ENCODE data around the gene ETS1.

The ETS1 gene

DNA sequence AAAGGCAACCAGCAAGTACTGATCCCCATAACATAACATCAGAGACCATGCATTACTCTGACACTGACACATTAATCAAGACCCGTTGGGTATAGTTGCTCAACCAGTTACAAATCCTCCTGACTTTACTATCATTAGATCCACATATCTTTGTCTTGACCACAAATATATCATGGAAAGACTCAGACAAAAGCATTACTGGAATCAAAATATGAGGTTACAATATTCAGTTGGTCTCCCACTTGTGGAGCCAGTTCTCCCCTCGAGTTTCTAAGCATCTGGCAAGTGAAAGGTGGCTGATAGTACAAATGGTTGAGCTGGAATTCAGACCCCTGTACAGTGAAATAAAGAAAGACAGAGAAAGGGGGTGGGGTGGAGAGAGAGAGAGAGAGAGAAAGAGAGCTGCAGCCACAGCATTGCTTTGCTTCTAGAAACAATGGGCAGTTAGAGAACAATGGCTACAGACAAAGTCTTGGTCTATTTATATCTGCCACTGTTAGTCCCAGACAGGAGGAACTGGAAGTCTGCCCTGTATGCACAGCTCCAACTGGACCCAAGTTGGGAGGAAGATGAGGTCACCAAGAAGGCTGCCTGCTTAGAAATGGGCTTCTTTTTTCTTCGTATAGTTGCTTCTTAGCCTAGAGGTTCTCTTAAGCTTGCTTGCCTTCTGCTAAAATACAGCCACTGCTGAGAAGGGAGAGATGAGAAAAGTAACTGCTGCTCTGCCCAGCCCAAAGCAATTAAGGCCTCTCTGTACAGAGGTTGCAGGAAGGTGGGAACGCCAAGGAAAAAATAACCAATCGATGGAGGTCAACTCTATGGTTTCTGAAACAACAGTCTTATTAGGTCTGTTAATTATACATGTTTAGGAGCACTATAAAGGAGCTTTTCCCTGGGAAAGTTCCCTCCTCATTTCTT, 85.5 kb downstream of the ETS1 start:
- Histone ChIP-seq H2AFZ (ENCODE audit: low read length) (no peak overlapping the region), H3K4me1 (ENCODE audit: insufficient read depth, low read length, severe bottlenecking) (peaks cover 100% of the 10 kb centered on the region), H3K27me3 (ENCODE audit: insufficient read depth, low read length) (no peaks in the 10 kb centered on the region), H3K9me2 (ENCODE audit: low read depth, low read length) (no peaks in the 10 kb centered on the region), H3K27ac (ENCODE audit: low read depth, low read length, poor library complexity, severe bottlenecking) (peak overlapping the region; percentile 64), H3K4me3 (ENCODE audit: low read depth, low read length, poor library complexity, severe bottlenecking) (peak overlapping the region; percentile 12), H3K36me3 (ENCODE audit: insufficient read depth, low read length) (peaks cover 85% of the 10 kb centered on the region; the same call in 1 of the 2 replicates), H3F3A (ENCODE audit: insufficient read depth, low read length) (no peaks in the 10 kb centered on the region), H3K9ac (ENCODE audit: low read length) (no peak overlapping the region; the same call in 1 of the 2 replicates), H3K4me2 (ENCODE audit: low read length) (peak overlapping the region; percentile 58), H4K20me1 (ENCODE audit: insufficient read depth, low read length) (no peaks in the 10 kb centered on the region), H3K79me2 (ENCODE audit: insufficient read depth, low read length) (peaks cover 100% of the 10 kb centered on the region), H3K9me3 (ENCODE audit: low read length) (no peaks in the 10 kb centered on the region)
- TF ChIP-seq EZH2 (IDR thresholded peaks at IDR 0.05; ENCODE audit: borderline replicate concordance, low read length) = no peak
- TF ChIP-seq, protein P1, sequence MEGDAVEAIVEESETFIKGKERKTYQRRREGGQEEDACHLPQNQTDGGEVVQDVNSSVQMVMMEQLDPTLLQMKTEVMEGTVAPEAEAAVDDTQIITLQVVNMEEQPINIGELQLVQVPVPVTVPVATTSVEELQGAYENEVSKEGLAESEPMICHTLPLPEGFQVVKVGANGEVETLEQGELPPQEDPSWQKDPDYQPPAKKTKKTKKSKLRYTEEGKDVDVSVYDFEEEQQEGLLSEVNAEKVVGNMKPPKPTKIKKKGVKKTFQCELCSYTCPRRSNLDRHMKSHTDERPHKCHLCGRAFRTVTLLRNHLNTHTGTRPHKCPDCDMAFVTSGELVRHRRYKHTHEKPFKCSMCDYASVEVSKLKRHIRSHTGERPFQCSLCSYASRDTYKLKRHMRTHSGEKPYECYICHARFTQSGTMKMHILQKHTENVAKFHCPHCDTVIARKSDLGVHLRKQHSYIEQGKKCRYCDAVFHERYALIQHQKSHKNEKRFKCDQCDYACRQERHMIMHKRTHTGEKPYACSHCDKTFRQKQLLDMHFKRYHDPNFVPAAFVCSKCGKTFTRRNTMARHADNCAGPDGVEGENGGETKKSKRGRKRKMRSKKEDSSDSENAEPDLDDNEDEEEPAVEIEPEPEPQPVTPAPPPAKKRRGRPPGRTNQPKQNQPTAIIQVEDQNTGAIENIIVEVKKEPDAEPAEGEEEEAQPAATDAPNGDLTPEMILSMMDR (IDR thresholded peaks at IDR 0.05; ENCODE audit: low read length) = no peak

DNA sequence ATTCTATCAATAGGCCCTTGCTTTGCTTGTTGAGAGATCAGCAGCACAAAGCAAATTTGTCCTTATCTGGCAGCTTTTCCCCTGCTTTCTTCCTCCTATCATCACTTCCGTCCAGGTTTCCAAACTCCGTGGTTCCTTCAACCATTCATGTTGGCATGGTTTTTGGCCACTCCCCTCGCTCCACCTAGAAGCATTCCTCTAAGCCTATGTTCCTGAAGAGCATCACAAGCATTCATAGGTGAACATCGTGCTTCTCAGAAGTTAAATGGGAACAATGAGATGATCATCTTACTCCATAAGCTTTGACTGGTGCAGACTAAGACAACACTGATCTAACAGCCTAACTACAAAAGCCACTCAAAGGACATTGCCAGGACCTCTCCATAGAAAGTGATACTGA, 86.3 kb downstream of the ETS1 start:
- Histone ChIP-seq H3K27me3 (ENCODE audit: insufficient read depth, low read length) (no peaks in the 10 kb centered on the region), H4K20me1 (ENCODE audit: insufficient read depth, low read length) (no peaks in the 10 kb centered on the region), H3F3A (ENCODE audit: insufficient read depth, low read length) (no peaks in the 10 kb centered on the region), H3K9me3 (ENCODE audit: low read length) (no peaks in the 10 kb centered on the region), H3K9ac (ENCODE audit: low read length) (no peak overlapping the region; the same call in 1 of the 2 replicates), H2AFZ (ENCODE audit: low read length) (no peak overlapping the region), H3K4me1 (ENCODE audit: insufficient read depth, low read length, severe bottlenecking) (peaks cover 100% of the 10 kb centered on the region), H3K27ac (ENCODE audit: low read depth, low read length, poor library complexity, severe bottlenecking) (peak overlapping the region; percentile 40), H3K9me2 (ENCODE audit: low read depth, low read length) (no peaks in the 10 kb centered on the region), H3K4me3 (ENCODE audit: low read depth, low read length, poor library complexity, severe bottlenecking) (peak overlapping the region; percentile 34), H3K36me3 (ENCODE audit: insufficient read depth, low read length) (peaks cover 77% of the 10 kb centered on the region; the same call in 1 of the 2 replicates), H3K4me2 (ENCODE audit: low read length) (peak overlapping the region; percentile 58), H3K79me2 (ENCODE audit: insufficient read depth, low read length) (peaks cover 100% of the 10 kb centered on the region)
- TF ChIP-seq, protein P1 (IDR thresholded peaks at IDR 0.05; ENCODE audit: low read length) = no peak

DNA sequence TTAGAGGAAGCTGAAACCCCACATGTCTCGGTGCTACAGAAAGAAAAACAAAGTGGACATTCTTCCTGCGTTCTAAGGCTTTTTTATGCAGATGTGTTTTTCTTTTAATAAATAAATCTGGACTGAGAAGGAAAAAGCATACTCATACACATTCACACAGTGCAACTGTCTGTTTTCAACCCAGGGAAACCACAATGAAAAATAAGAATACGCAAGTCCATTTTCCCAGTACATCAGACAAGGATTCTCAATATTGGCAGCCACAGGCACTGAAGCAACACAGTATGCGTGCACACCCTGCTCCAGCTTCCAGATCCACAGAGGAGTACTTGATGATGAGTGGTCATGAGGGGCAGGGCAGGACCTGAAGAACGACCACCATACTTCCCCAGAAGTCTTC, 86.9 kb downstream of the ETS1 start:
- H3K27ac ChIP-seq (ENCODE audit: low read depth, low read length, poor library complexity, severe bottlenecking) = peak overlapping the region; percentile 40

More for the DNA sequence above, 86.9 kb downstream of the ETS1 start:
- TF ChIP-seq, protein P1 (IDR thresholded peaks at IDR 0.05; ENCODE audit: low read length) = no peak
- TF ChIP-seq EZH2 (IDR thresholded peaks at IDR 0.05; ENCODE audit: borderline replicate concordance, low read length) = no peak
- no peaks in the 10 kb centered on the region for H3K9me3 ChIP-seq (ENCODE audit: low read length)
- H3K79me2 ChIP-seq (ENCODE audit: insufficient read depth, low read length) = peaks cover 100% of the 10 kb centered on the region
- no peaks in the 10 kb centered on the region for H4K20me1 ChIP-seq (ENCODE audit: insufficient read depth, low read length)
- H3F3A ChIP-seq (ENCODE audit: insufficient read depth, low read length) = no peaks in the 10 kb centered on the region
- H3K4me2 ChIP-seq (ENCODE audit: low read length) = peak overlapping the region; percentile 58
- H3K4me1 ChIP-seq (ENCODE audit: insufficient read depth, low read length, severe bottlenecking) = peaks cover 100% of the 10 kb centered on the region
- H3K36me3 ChIP-seq (ENCODE audit: insufficient read depth, low read length) = peaks cover 77% of the 10 kb centered on the region; the same call in 1 of the 2 replicates
- H3K27me3 ChIP-seq (ENCODE audit: insufficient read depth, low read length) = no peaks in the 10 kb centered on the region
- H3K9me2 ChIP-seq (ENCODE audit: low read depth, low read length) = no peaks in the 10 kb centered on the region
- peak overlapping the region; percentile 34 for H3K4me3 ChIP-seq (ENCODE audit: low read depth, low read length, poor library complexity, severe bottlenecking)
- peak overlapping the region; percentile 21; the same call in 1 of the 2 replicates for H3K9ac ChIP-seq (ENCODE audit: low read length)
- H2AFZ ChIP-seq (ENCODE audit: low read length) = no peak overlapping the region

Data from OCI-LY1 (cell line).